Smooth muscle cell (in vitro differentiated cells): Measurements from ENCODE around the gene FAM168A. TPM values are rescaled to one million over a fixed set of nuclear protein-coding genes. Genes with fewer than 3 reads are reported as not detected.
A peak's percentile ranks its signal among the peaks of the same experiment; 100 is the strongest.

Experiments used
- DNase-seq: peaks from one replicate; lab custom pipeline; 2025; ENCODE audit not compliant: unreplicated experiment; lab: John Stamatoyannopoulos, UW
- H2AFZ ChIP-seq: fragments of 200-600 bp; sonication (generic); 2 replicates; pipeline ENCODE4 v1.6.0; 2016; ENCODE audit warnings: antibody characterized with exemption, low read depth, mild to moderate bottlenecking
- H3F3A ChIP-seq: fragments of 200-600 bp; sonication (generic); 2 replicates; pipeline ENCODE4 v1.6.0; 2017; ENCODE audit warnings: antibody characterized with exemption, low read depth
- H3K27ac ChIP-seq: fragments of 200-600 bp; sonication (generic); 2 replicates; pipeline ENCODE4 v1.5.1; 2016; ENCODE audit warnings: low read depth, mild to moderate bottlenecking
- H3K27me3 ChIP-seq: fragments of 200-600 bp; sonication (generic); 2 replicates; pipeline ENCODE4 v1.6.1; 2016; ENCODE audit warnings: low read depth, mild to moderate bottlenecking
- H3K36me3 ChIP-seq: fragments of 200-600 bp; sonication (generic); 2 replicates; pipeline ENCODE4 v1.5.1; 2016; ENCODE audit warnings: low read depth
- H3K4me1 ChIP-seq: fragments of 200-600 bp; sonication (generic); 2 replicates; pipeline ENCODE4 v1.5.1; 2016; ENCODE audit warnings: low read depth
- H3K4me2 ChIP-seq: fragments of 200-600 bp; sonication (generic); 2 replicates; pipeline ENCODE4 v1.6.0; 2016; ENCODE audit warnings: mild to moderate bottlenecking
- H3K4me3 ChIP-seq: fragments of 200-600 bp; sonication (generic); 2 replicates; pipeline ENCODE4 v1.5.1; 2016; ENCODE audit warnings: mild to moderate bottlenecking
- H3K79me2 ChIP-seq: fragments of 200-600 bp; sonication (generic); 2 replicates; pipeline ENCODE4 v1.6.0; 2016; ENCODE audit warnings: low read depth, mild to moderate bottlenecking
- H3K9ac ChIP-seq: fragments of 200-600 bp; sonication (generic); 2 replicates; pipeline ENCODE4 v1.6.0; 2016; ENCODE audit warnings: low read depth
- H3K9me3 ChIP-seq: fragments of 200-600 bp; sonication (generic); replicated peaks from 2 replicates; pipeline ENCODE4 v1.5.1; 2016; ENCODE audit warnings: low read depth
- H4K20me1 ChIP-seq: fragments of 200-600 bp; sonication (generic); 2 replicates; pipeline ENCODE4 v1.6.0; 2016; ENCODE audit warnings: low read depth
- WGBS: methylation state at CpG from one replicate; pipeline ENCODE4 v1.1.7; 2016; ENCODE audit warnings: low lambda C conversion rate; 5-methylcytosine and 5-hydroxymethylcytosine counted together
- polyA plus RNA-seq: library from polyadenylated mRNA; unstranded; fragments of >200 nt; fragmentation: Nextera tagmentation; extraction: Ambion mirVana; gene quantifications from 2 replicates; pipeline ENCODE4 v1.2.1, GENCODE V29; 2016
- total RNA-seq: library from RNA; depleted of rRNA; stranded (reverse); fragments of >200 nt; gene quantifications from 2 replicates; pipeline ENCODE4 v1.2.3, GENCODE V29; 2014
- TF ChIP-seq, protein P1 (sequence below): fragments of 200-600 bp; sonication (generic); IDR thresholded peaks from 2 replicates; pipeline ENCODE4 v1.5.1; 2017; ENCODE audit warnings: borderline replicate concordance, mild to moderate bottlenecking, antibody characterized with exemption; ENCODE audit not compliant: insufficient read depth, poor library complexity, severe bottlenecking

FAM168A gene
- total and polyA plus RNA-seq, 2 experiments from 2014 or later: 10.8 to 32.5 TPM

DNA sequence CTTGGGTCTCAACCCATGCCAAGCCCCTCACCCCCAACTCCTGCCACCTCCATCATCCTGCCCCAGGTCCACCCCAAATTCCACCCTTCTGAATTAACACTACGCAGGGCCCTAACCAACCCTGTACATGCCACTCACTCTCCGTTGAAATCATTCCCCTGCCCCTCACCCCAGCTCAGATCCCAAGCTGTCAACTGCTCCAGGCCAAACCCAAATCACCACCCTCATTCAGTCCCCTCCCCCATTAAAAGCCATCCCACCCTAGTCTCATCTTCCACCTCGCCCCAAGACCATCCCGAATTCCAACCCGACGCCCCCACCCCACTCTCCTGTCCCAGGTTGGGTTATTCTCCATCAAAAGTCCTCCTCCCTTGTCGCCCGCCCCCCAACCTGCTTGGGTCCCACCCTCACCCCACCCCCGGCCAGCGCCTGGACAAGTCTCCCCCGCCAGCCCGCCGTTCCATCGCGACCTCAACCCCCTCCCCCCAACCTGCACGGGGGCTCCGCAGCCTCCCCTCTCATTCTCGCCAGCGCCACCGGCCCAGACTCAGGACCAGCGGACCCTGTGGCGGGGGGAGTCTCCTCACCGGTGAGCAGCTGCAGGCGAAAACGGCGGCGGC is 466 bp downstream of the FAM168A start:
- peaks cover 54% of the 10 kb centered on the region for H3K79me2 ChIP-seq
- 0% methylated on average over 20 of the region's 27 CpGs for WGBS
- DNase-seq: no peak

DNA sequence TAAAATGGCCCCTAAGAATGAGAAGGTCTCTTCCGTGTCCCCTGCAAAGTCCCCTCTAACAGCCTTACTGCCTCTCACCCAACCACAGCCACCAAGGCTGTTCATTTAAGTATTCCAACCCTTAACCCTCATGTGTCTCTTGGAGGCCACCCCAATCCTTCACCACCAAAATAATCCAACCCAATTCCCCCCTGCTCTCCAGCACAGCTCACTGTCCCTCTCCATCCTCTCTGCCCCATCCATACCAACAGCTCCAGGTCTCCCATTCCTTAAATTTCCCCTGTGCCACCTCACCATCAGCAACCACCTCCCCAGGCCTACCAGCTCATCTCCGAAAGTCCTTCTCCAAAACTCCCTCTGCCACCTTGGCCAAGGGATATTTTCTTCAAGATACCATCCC is 1.4 kb downstream of the FAM168A start:
- TF ChIP-seq, protein P1, sequence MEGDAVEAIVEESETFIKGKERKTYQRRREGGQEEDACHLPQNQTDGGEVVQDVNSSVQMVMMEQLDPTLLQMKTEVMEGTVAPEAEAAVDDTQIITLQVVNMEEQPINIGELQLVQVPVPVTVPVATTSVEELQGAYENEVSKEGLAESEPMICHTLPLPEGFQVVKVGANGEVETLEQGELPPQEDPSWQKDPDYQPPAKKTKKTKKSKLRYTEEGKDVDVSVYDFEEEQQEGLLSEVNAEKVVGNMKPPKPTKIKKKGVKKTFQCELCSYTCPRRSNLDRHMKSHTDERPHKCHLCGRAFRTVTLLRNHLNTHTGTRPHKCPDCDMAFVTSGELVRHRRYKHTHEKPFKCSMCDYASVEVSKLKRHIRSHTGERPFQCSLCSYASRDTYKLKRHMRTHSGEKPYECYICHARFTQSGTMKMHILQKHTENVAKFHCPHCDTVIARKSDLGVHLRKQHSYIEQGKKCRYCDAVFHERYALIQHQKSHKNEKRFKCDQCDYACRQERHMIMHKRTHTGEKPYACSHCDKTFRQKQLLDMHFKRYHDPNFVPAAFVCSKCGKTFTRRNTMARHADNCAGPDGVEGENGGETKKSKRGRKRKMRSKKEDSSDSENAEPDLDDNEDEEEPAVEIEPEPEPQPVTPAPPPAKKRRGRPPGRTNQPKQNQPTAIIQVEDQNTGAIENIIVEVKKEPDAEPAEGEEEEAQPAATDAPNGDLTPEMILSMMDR: no peak
- Histone ChIP-seq H2AFZ (no peak overlapping the region), H3K4me1 (peaks cover 20% of the 10 kb centered on the region), H4K20me1 (peaks cover 57% of the 10 kb centered on the region), H3K27ac (no peak overlapping the region), H3K9me3 (no peaks in the 10 kb centered on the region), H3K79me2 (peaks cover 63% of the 10 kb centered on the region), H3K4me3 (peak overlapping the region; percentile 93), H3F3A (no peaks in the 10 kb centered on the region), H3K9ac (no peak overlapping the region), H3K27me3 (no peaks in the 10 kb centered on the region), H3K4me2 (peak overlapping the region; percentile 84), H3K36me3 (no peaks in the 10 kb centered on the region)
- DNase-seq: no peak
- WGBS: 90% methylated on average over 2 of the region's 2 CpGs

More for the DNA sequence above, 466 bp downstream of the FAM168A start:
- Histone ChIP-seq H3K9me3 (no peaks in the 10 kb centered on the region), H3K4me2 (peak overlapping the region; percentile 84), H3K4me1 (peaks cover 20% of the 10 kb centered on the region), H3K36me3 (no peaks in the 10 kb centered on the region), H3F3A (no peaks in the 10 kb centered on the region), H3K9ac (peak overlapping the region; percentile 77), H3K27ac (peak overlapping the region; percentile 21), H3K4me3 (peak overlapping the region; percentile 93), H4K20me1 (peaks cover 48% of the 10 kb centered on the region), H3K27me3 (no peaks in the 10 kb centered on the region), H2AFZ (peak overlapping the region; percentile 67)
- TF ChIP-seq, protein P1: no peak

DNA sequence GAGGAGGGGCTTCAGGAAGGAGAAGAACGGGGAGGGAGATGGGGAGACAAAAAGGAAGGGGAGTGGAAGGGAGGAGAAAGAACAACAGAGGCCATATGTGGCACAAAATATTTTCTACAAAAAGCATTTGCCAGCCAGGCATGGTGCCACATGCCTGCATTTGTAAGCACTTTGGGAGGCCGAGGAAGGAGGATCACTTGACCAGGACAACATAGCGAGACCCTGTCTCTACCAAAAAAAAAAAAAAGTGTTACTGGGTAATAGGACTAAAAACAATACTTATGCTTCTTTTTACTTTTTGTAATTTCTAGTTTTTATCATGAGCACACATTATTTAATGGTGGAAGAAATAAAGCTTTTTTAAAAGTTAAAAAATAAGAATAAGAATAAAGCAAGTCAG is 5.3 kb downstream of the FAM168A start:
- no peaks in the 10 kb centered on the region for H3K36me3 ChIP-seq
- no peak overlapping the region for H3K9ac ChIP-seq
- no peaks in the 10 kb centered on the region for H3K9me3 ChIP-seq
- DNase-seq: no peak
- H3K4me1 ChIP-seq: peaks cover 16% of the 10 kb centered on the region
- H3F3A ChIP-seq: no peaks in the 10 kb centered on the region
- 92% methylated on average over 3 of the region's 3 CpGs for WGBS
- no peak overlapping the region for H3K27ac ChIP-seq
- H3K27me3 ChIP-seq: no peaks in the 10 kb centered on the region
- H3K4me3 ChIP-seq: no peak overlapping the region
- peaks cover 100% of the 10 kb centered on the region for H3K79me2 ChIP-seq
- TF ChIP-seq, protein P1: no peak
- H4K20me1 ChIP-seq: peaks cover 94% of the 10 kb centered on the region
- no peak overlapping the region for H3K4me2 ChIP-seq
- no peak overlapping the region for H2AFZ ChIP-seq

DNA sequence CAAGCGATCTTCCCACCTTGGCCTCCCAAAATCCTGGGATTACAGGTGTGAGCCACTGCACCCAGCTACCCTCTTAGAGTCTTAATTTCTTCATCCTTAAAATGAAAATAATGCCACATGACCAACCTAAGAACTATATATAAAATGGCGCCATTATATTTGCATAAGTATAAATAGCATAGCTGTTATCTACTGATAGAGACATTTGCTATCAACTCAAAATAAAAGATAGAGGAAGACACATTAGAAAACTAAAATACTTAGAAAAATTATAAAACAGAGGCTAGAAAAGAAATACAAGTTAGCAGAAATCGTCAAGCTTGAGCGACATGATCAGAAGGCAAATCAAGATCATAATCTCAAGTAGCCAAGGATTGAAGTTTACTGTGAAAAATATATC is 6.2 kb downstream of the FAM168A start:
- Histone ChIP-seq H4K20me1 (peaks cover 98% of the 10 kb centered on the region), H3K9me3 (no peaks in the 10 kb centered on the region), H3K4me1 (peaks cover 12% of the 10 kb centered on the region), H3K79me2 (peaks cover 100% of the 10 kb centered on the region), H3K27ac (no peak overlapping the region), H3K4me3 (no peak overlapping the region), H3K27me3 (no peaks in the 10 kb centered on the region), H2AFZ (no peak overlapping the region), H3K4me2 (no peak overlapping the region), H3K36me3 (no peaks in the 10 kb centered on the region), H3K9ac (no peak overlapping the region), H3F3A (peaks cover under 1% of the 10 kb centered on the region)
- TF ChIP-seq, protein P1: no peak
- WGBS: 85% methylated on average over 4 of the region's 4 CpGs
- no peak for DNase-seq
